ENCODE results near the gene GNAQ.

GNAQ gene

GRCh38 chr9:77843871-77844155 lies 187.8 kb downstream of the GNAQ start:
- no peak for DNase-seq (ENCODE audit: low read depth in 2 of 2)

GRCh38 chr9:77843076-77843870 lies 188.3 kb downstream of the GNAQ start:
- no peak for DNase-seq (ENCODE audit: low read depth in 2 of 2)

GRCh38 chr9:77841739-77842386 lies 189.7 kb downstream of the GNAQ start:
- no peak for DNase-seq (ENCODE audit: low read depth in 2 of 2)

- no peak for DNase-seq (ENCODE audit: low read depth in 2 of 2)
Measured at GRCh38 chr9:77839459-77840140, 192.0 kb downstream of the GNAQ start.

- DNase-seq (ENCODE audit: low read depth in 2 of 2) = no peak
Measured at GRCh38 chr9:77838986-77839385, 192.6 kb downstream of the GNAQ start.

- DNase-seq (ENCODE audit: low read depth in 2 of 2) = no peak
Measured at GRCh38 chr9:77834898-77835488, 196.6 kb downstream of the GNAQ start.

- no peak for DNase-seq (ENCODE audit: low read depth in 2 of 2)
Measured at GRCh38 chr9:77833561-77834429, 197.8 kb downstream of the GNAQ start.

GRCh38 chr9:77832639-77833038 lies 199.0 kb downstream of the GNAQ start:
- no peak for DNase-seq (ENCODE audit: low read depth in 2 of 2)

- DNase-seq (ENCODE audit: low read depth in 2 of 2) = no peak
Measured at GRCh38 chr9:77831781-77832180, 199.8 kb downstream of the GNAQ start.

- DNase-seq (ENCODE audit: low read depth in 2 of 2) = no peak
Measured at GRCh38 chr9:77830618-77831285, 200.9 kb downstream of the GNAQ start.

GRCh38 chr9:77829420-77829819 lies 202.2 kb downstream of the GNAQ start:
- no peak for DNase-seq (ENCODE audit: low read depth in 2 of 2)

- no peak for DNase-seq (ENCODE audit: low read depth in 2 of 2)
Measured at GRCh38 chr9:77827104-77827784, 204.4 kb downstream of the GNAQ start.

GRCh38 chr9:77826621-77827020 lies 205.0 kb downstream of the GNAQ start:
- no peak for DNase-seq (ENCODE audit: low read depth in 2 of 2)

GRCh38 chr9:77826116-77826515 lies 205.5 kb downstream of the GNAQ start:
- no peak for DNase-seq (ENCODE audit: low read depth in 2 of 2)

GRCh38 chr9:77825361-77825760 lies 206.2 kb downstream of the GNAQ start:
- DNase-seq (ENCODE audit: low read depth in 2 of 2) = no peak

GRCh38 chr9:77820293-77820954 lies 211.2 kb downstream of the GNAQ start:
- no peak for DNase-seq (ENCODE audit: low read depth in 2 of 2)

GRCh38 chr9:77819657-77820056 lies 212.0 kb downstream of the GNAQ start:
- DNase-seq (ENCODE audit: low read depth in 2 of 2) = no peak

GRCh38 chr9:77817590-77818311 lies 213.9 kb downstream of the GNAQ start:
- DNase-seq (ENCODE audit: low read depth in 2 of 2) = no peak

- DNase-seq (ENCODE audit: low read depth in 2 of 2) = no peak
Measured at GRCh38 chr9:77816641-77817341, 214.8 kb downstream of the GNAQ start.
